NCI-H2107 treated with DMSO at 0.1 percent for 48 hours (cell line): ENCODE measurements around the gene TMEM92.

Experiments
- DNase-seq: peaks from one replicate; lab custom pipeline; 2025; ENCODE audit not compliant: unreplicated experiment; lab: John Stamatoyannopoulos, UW

Gene TMEM92

GRCh38 chr17:50274142-50274896, at the start of gene TMEM92:
TSS of gene TMEM92 (plus strand) at chr17:50274466. CDS start at chr17:50274502, 36 bp downstream.
- no peak for DNase-seq

- no peak for DNase-seq
Measured at GRCh38 chr17:50225701-50226240, 48.5 kb upstream of the TMEM92 start.

DNA sequence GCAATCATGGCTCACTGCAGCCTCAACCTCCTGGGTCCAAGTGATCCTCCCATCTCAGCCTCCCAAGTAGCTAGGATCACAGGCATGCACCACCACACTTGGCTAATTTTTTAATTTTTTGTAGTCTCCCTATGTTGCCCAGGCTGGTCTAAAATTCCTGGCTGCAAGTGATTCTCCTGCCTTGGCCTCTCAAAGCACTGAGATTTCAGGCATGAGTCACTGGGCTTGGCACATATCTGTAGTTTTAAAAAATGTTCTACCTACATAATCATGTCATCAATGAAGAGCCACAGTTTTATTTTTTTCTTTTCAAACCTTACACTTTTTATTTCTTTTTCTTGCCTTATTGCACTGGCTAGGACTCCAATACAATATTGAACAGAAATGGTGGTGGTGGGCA, 39.7 kb upstream of the TMEM92 start:
- no peak for DNase-seq

GRCh38 chr17:50237901-50238300, 36.4 kb upstream of the TMEM92 start:
- no peak for DNase-seq

DNA sequence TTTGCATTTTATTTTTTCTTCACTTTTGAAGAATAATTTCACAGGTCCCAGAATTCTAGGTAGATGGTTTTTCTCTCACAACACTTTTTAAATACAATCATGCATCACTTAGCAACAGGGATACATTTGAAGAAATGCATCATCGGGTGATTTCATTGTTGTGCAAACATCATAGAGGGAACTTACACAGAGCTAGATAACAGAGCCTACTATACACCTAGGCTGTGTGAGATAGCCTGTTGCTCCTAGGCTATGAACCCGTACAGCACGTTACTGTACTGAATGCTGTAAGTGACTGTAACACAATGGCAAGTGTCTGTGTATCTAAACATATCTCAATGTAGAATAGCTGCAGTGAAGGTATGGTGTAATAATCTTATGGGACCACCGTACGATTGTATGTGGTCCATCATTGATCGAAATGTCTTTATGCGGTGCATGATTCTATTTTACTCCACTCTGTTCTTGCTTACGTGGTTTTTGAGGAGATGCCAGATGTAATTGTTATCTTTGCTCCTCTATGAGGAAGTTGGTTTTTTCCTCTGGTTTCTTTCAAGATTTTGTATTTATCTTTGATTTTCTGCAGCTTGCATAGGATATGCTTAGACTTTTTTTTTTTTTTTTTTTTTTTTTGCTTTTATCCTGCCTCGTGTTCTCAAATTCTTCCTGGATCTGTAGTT, 35.5 kb upstream of the TMEM92 start:
- DNase-seq, result no peak

- DNase-seq, result no peak
Measured at GRCh38 chr17:50239937-50240336, 34.3 kb upstream of the TMEM92 start.

DNA sequence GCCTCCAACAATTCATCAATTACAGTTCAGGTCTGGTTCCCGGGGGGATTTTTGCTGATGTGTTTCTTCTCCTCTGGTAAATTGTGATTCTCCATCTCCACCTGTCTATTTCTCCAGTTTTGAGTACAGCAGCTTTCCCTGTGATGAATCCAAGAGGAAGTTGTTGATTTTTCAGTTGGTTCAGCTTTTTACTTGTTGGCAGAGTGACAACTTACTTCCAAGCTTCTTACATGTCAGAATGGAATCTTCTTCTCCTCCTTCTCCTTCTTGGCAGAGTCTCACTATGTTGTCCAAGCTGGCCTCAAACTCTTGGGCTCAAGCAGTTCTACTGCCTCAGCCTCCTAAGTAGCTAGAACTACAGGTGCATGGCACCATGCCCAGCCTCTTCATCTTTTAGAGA, 33.4 kb upstream of the TMEM92 start:
- no peak for DNase-seq

- DNase-seq, result no peak
Measured at GRCh38 chr17:50241431-50241830, 32.8 kb upstream of the TMEM92 start.

- DNase-seq, result no peak
Measured at GRCh38 chr17:50244771-50245170, 29.5 kb upstream of the TMEM92 start.

- DNase-seq, result no peak
Measured at GRCh38 chr17:50248255-50248654, 26.0 kb upstream of the TMEM92 start.

DNA sequence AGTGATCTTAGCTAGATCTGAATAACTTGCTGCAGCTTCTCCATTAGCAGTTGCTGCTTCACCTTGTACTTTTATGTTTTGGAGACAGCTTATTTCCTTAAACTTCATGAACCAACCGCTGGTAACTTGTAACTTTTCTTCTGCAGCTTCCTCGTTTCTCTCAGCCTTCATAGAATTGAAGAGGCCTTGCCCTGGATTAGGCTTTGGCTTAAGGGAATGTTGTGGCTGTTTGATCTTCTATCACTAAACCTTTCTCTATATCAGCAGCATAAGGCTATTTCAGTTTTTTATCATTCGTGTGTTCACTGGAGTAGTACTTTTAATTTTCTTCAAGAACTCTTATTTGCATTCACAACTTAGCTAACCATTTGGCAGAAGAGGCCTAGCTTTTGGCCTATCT, 21.5 kb upstream of the TMEM92 start:
- DNase-seq, result no peak

DNA sequence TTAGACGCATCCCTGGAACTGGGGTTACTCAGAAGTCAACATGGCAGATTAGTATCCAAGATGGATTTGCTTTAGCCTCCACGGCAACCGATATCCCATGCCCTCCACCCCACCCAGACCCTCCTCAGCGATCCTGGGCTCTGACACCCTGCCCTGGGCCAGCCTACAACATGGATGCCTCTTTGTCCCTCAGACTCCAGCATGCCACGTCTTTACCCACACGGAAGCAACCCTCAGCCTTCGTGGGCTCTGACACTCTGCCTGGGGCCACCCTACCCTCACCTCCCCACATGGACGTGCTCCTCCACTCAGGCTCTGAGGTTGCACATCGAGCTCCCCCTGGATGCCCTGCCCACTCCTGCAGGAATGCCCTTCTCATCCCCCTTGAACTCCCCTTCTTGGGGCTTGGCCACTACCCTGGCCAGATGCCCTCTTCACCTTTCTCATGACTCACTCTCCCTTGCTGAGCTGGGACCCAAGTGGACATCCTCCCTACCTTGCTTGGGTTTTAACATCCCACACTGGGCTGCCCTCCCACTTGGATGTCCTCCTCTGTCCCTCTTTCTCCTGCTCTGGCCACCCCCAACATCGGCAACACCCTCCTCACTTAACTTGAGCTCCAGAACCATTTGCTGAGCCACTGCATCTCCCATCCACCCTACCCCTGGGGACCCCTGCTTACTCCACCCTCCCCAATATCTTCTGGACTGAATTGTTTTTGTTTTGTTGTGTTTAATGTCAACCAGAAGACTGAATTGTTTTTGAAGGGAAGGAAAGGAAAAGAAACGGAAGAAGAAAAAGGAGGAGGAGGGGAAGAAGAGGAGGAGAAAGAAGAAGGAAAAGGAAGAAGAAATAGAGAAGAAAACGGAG, 18.3 kb upstream of the TMEM92 start:
- no peak for DNase-seq

DNA sequence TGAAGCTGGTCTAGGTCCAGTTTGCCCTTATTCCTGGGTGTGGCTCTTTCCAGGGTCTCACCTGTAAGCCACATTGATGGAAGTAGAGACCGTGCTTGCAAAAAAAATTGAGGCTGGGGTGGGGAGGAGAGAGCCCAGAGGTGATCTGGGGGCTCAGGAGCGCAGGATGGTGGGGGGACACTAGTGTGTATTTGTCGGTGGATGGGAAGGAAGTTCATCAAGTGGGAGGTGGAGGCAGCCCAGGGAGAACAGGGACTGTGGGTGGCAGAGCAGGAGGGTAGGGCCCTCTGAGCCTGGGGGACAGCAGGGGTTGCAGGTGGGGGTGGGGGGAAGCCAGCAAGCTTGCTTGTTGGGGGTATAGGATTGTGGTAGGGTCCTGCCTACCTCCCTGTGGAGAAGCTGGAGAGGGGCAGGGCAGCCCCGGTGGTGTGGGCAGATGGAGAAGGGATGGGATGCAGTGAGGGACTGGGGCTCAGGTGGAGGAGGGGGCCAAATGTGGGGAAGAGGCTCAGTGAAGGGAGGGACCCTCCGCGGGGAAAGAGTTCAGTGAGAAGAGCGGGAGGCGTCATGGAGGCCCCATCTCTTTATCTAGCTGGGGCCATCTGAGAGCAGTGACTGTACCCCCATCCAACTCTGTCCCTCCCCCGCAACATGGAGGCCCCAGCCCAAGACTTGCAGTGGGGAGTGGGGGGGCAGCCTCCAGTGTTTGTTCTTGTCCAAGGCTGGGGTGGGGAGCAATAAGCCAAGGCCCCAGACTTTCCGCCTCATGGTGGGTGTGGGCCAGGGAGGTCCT, 17.2 kb upstream of the TMEM92 start:
- DNase-seq, result no peak

DNA sequence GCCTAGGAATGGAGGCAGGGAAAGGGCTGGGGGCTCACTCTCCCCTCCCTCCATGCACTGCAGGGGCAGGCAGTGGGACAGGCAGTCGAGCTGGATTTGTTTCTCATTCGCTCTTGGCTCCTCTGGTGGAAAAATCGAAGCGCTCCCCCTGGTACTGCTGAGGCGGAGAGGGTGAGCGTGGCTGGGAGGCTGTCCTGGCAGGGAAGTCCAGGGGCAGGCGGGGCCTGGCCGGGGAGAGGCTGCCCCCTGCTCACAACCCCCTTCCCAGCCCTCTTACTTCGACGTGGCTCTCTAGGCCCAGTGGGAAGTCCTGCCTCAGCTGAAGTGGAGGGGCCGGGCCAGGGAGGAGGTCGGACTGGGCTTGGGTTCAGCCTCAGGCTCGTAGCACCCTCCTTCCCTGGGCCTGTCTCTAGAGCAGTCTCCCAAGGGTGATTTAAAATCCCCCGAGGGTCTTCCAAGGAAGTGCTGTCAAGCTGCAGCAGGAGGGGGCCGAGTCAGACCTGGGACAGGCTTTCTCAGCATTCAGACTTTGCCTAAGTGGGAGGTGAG, 16.5 kb upstream of the TMEM92 start:
- no peak for DNase-seq

DNA sequence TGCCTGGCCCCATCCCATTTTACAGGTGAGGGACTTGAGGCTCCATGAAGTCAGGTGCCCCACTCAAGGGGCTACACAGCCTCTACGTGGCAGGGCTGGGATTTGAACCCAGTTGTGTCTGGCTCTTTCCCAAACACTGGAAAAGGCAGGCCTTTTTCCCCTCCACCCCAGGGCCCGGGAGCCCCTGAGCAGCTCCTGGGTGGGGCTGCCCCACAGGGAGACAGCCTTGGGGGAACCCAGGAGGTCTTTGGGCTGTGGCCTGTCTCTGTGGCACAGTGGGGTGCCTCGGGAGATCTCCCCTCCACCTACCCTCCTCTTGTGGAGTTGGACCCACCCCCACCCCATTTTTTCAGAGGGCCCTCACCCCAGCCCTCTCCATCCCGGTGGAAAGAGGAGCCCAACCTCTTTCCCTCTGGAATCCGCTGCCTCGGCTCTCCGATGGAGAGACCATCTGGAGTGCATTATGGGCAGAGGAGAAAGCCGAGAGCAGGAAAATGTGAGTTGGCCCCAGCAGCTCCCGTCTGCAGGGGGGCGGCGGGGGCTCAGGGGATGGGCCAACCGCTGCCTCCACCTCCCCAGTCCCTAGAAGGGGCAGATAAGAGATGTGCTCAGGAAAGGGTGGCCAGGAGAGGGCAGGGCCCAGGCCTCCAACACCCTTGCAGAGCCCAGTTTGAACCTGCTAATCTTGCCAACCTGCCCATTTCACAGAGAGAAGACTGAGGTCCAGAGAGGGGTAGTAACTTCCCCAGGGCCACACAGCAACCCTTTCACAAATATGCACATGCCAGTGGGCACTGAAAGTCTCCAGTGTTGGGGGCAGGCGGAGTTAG, 15.4 kb upstream of the TMEM92 start:
- DNase-seq, result no peak

DNA sequence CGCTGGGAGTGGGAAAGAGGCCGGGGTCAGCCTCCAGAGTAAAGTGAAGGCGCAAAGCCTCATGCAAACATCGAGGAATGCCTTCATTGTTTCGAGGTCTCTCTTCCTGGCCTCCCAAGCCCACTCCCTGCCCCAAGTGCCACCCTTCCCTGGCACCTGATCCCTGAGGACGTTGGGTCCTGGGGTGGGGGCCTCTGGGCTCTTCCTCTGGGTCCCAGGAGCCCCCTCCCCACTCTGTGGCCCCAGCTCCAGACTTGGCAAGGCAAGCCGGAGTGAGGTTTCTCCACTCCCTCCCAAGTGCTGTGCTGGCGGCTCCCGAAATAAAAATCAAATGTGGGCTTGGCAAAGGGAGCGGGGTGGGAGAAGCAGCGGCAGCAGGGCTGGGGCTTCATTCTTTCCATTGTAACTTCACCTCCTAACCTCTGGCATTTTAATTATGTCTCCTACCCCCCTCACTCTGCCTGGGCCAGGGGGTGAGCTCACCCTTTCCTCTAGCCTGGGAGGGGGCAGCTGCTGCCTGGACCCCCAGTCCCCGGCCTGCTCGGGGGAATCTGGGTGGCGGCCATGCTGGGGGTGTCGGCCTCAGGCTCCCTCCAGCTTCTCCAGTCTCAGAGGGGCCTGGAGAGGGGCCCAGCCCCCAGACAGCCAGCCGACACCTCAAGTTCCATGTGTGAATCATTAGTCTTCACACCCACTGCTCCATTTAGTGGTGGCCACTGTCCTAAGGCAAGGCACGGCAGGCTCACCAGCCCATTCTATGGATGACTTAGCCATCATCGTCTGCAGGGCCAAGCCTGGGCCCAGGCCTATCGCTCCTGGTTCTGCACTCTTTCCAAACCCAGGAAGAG, 14.6 kb upstream of the TMEM92 start:
- DNase-seq, result no peak

DNA sequence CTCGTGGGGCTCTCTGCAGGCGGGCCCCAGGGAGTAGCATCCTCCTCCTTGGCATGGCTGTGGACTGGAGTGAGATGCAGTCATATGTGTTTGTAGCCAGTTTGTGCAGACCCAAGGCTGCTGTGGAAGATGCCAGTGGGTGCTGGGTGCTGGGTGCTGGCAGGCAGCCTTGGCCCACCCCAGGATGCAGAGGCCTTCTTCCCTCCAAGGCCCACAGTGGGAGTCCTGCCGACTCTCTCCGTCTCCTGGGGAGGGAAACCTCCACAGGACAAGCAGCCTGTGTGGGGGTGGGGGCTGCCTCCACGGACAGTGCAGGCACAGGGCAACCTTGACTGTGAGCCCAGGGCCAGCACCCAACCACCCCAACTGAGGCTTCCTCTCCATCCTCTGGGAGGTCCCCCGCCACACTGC, 13.8 kb upstream of the TMEM92 start:
- no peak for DNase-seq

- DNase-seq, result no peak
Measured at GRCh38 chr17:50261051-50261915, 13.0 kb upstream of the TMEM92 start.
